Measurements from ENCODE around the gene CACNB3.

CACNB3 gene

GRCh38 chr12:48817873-48818830 lies at the start of gene CACNB3:
Gene CACNB3 (plus strand): TSS chr12:48818496. CDS start chr12:48818930, 434 bp downstream.
- peak; percentile 40 for DNase-seq

GRCh38 chr12:48768736-48769135 lies 49.6 kb upstream of the CACNB3 start:
- no peak for DNase-seq

- no peak for DNase-seq
These were observed 47.5 kb upstream of the CACNB3 start for GRCh38 chr12:48770756-48771155.

GRCh38 chr12:48771588-48772112 lies 46.6 kb upstream of the CACNB3 start:
- no peak for DNase-seq

GRCh38 chr12:48773686-48774085 lies 44.6 kb upstream of the CACNB3 start:
- DNase-seq = no peak

- DNase-seq = no peak
These were observed 43.8 kb upstream of the CACNB3 start for GRCh38 chr12:48774516-48774915.

- DNase-seq = no peak
These were observed 43.0 kb upstream of the CACNB3 start for GRCh38 chr12:48775299-48775698.

GRCh38 chr12:48775991-48776649 lies 42.2 kb upstream of the CACNB3 start:
- no peak for DNase-seq

GRCh38 chr12:48776956-48777355 lies 41.3 kb upstream of the CACNB3 start:
- no peak for DNase-seq

GRCh38 chr12:48777501-48778400 lies 40.5 kb upstream of the CACNB3 start:
- DNase-seq = no peak

- no peak for DNase-seq
These were observed 38.4 kb upstream of the CACNB3 start for GRCh38 chr12:48779869-48780268.

GRCh38 chr12:48780381-48781025 lies 37.8 kb upstream of the CACNB3 start:
- DNase-seq = no peak

- DNase-seq = no peak
These were observed 36.4 kb upstream of the CACNB3 start for GRCh38 chr12:48781750-48782456.

GRCh38 chr12:48782457-48783395 lies 35.6 kb upstream of the CACNB3 start:
- DNase-seq = no peak

- DNase-seq = no peak
These were observed 34.9 kb upstream of the CACNB3 start for GRCh38 chr12:48783432-48783831.

GRCh38 chr12:48786591-48787544 lies 31.4 kb upstream of the CACNB3 start:
- no peak for DNase-seq

- DNase-seq = no peak
These were observed 30.3 kb upstream of the CACNB3 start for GRCh38 chr12:48787791-48788523.

- DNase-seq = no peak
These were observed 29.8 kb upstream of the CACNB3 start for GRCh38 chr12:48788524-48788853.
